CD4-positive, alpha-beta T cell treated with Interleukin-1 beta for 1 hour (primary cell): ENCODE results near the gene SLC6A11.

Experiments used
- DNase-seq, 2 donors: peaks; one replicate each; pipeline ENCODE4 v3.0.0-alpha.2; 2020 to 2022

The SLC6A11 gene

DNA sequence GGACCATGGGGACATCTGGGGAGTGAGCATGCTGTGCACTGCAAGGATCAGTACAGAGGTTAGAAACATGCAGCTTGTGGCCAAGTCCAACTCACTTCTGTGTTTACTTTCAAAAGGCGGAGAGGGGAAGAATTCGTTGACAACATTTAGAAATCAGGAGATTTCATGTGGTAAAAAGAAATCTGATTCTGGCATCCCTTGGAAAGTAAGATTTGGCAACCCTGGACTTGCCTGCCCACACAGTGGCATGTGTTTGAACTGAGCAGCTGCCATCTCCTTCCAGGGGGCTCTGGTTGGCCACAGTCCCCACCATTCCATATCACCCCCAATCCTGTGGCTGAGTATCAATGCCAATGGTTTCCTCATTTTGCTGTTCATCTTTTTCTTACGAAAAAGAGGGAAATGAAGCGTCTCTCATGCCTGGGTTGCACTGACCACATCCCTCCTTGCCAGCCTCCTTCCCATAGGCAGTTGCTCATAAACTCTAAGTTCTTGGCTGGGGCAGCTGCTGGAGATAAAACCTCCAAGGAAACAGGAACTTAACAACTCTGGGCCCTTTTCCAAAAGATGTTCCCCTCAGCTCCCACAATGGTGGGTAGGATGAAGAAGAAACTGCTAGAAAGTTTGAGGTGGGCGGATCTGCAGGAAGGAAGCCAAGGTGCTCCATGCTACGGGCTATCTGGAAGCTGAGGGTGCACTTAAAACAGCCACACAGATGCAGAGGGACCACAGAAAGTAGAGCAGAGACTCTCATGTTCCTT is 29.2 kb downstream of the SLC6A11 start:
- no peak for DNase-seq

DNA sequence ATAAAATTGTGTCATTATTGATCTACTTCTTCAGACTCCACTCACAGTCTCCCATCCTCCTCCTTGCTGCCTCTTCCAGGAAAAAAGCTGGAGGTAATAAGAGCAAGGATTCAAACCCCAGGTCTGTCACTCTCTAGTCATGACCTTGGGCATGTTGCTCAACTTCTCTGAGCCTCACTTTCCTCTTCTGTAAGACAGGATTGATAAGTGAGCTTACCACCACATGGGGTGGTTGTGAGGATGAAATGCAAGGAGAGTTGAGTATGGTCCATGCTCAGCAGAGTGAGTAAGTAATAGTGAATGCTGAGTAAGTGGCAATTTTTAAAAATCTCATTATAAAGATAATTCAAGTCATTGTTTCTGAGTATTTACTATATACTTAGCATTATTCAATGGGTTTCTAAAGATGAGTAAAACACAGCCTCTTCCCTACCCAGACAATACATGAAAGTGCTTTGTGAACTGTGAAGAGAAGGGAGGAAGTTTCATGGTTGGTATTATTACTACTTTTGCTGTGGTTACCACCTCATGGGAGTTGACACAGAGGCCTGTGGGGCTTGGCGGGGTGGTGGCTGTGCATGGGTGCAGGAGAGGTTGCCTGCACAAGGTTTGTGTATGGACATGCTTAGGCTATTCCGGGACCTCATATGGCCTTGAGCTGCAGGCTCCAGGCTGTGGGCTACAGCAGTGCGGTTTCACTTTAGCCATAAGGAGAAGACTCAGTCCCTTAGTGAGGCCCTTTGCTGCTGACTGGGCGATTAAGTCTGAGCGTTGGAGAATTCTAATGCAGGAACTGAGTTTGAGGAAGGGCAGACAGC is 30.0 kb downstream of the SLC6A11 start:
- no peak for DNase-seq

DNA sequence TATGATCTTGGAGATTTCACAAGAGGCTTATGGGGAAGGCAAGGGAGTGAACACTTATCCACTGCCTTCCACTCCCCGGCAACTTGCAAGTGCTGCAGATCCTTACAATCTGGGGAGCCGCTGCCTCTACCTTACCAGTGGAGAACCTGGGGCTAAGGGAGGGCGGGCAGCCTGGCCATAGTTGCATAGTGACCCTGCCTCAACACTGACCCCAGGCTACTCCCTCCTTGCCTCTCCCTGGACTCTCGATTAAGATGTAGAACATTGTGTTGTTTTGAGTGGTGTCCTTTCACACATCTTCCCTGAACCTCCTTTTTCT is 30.6 kb downstream of the SLC6A11 start:
- DNase-seq = no peak

DNA sequence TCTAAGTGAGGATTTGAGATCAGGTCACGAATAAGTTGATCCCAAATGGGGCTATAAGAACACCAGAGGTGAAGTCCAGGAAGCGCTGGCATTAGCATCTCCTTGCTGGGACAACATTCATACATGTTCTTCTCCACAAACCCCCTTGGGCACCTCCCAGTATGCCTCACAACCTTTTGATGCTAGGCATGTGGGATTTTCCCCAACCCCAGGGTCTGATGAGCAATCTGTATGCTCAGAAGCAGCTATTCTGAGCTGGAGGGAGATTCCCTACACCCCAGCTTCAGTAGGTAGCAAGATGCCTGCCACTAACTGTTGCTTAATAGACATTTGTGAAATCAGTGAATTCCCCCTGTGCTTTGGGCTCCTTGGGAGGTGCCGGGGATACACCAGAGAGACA is 32.2 kb downstream of the SLC6A11 start:
- no peak for DNase-seq

DNA sequence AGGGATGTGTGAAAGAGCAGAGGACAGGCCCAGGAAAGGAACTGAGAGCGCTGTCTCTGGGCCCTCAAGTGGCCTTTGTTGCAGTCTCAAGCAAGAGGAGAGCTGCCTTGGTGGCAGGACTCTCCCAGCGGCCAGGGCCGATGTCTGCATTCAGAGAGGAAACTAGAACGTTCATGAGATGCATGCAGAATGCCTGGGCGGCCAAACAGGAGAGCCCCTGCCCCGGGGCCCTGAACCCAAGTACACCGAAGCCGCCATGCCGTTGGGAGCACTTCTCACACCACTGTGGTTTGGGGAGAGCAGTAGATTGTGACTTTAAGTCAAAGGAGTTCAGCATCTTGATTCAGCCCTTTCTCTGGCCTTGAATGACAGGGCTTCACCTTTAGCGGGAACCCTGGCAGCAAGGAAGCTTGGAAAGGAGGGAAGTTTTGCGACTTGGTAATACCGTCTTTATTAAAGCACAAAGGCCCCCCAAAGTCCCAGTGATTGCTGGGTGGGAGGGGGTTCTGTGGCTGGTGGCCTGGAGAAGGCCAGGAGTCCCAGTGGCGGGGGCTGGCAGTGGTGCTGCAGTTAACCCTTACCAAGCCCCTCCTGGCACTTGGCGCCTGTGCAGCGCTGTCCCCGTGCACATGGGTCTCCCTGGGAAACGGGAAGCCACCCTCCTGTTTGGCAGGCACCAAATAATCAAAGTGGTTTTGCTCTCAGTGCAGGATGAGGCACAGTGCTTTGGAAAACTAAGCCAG is 36.2 kb downstream of the SLC6A11 start:
- no peak for DNase-seq

DNA sequence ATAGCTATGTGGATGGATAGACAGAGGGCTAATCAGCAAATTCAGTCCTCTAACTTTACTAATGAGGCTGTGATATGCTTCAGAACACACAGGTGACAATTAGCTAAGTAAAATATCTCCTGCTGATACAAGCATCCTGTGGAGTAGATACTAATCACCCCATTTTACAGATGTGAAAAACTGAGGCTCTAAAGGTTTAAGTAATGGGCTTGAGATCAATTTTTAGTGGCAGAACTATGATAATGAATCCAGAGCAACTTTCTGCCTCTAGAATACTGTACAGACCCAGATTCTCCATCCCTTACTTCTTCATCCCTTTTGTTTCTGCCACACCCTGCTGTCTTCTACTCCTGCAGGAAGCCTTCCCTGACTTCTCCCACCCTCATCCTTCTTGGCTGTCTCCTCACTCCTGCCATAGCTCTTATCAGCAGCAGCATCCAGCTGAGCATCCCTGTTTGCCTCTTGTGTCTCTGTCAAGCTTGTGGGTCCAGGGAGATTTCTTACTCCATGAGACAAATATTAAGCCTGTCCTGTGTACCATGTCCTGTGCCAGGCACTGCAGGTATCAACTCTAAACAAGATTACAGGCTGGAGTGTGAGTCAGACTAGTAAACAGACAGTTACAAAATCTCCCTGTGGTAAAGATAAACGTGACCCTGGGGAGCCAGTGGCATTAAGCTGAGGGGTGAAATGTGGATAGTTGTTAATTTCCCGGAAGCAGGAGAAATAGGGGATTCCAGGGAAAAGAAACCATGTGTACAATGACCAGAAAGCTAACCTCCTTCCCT is 39.2 kb downstream of the SLC6A11 start:
- no peak for DNase-seq

DNA sequence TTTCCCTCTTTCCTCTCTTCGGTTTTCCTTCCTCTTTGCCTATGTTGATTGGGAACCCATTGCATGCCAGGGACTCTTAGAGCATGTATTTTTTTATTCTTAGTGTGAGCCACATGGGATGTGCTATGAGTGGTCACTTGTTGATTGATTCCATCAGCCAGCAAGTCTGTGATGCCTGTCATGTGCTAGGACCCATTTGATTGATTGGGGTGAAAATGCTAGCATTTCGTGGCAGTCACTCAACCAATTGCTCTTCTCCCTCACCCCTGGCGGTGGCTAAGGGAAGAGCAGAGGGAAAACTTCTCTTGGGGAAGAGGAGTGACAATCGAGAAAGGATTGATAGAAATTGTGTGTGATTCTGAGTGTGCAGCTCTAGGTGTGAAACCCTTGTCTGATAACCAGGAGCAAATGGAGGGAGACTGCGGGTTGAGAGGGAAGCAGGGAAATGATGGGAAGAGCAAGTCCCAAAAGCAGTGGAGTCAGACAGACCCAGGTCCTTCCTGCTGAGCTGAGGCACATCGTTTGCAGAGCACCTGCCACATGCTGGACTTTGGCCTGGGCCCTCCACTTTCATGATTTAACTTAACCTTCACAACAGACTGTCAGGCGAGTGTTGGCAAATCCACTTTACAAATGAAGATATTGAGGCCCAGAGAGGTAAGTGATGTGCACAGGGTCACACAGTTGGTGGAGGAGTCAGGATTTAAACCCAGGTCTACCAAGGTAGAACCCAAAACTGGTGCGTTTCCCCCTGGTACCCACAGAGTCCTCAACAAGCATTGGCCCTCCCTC is 40.0 kb downstream of the SLC6A11 start:
- no peak for DNase-seq

DNA sequence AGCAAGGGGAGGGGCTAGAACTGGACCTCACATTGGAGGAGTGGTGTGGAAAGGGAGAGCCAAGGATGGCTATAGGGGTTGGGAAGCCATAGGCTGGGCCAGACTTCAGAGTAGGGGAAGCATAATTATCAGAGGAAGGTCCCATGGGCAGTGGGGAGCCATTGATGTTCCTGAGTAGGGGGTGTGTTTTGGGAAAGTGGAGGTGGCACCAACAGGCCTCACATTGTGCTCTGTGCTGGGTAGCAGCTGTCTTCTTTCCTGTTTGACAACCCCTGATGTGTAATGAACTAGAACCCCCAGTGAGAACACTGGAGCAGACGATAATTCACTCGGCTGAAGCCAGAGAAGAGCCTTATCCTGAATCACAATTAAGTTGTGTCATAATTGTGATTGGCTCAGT is 41.2 kb downstream of the SLC6A11 start:
- DNase-seq = no peak

DNA sequence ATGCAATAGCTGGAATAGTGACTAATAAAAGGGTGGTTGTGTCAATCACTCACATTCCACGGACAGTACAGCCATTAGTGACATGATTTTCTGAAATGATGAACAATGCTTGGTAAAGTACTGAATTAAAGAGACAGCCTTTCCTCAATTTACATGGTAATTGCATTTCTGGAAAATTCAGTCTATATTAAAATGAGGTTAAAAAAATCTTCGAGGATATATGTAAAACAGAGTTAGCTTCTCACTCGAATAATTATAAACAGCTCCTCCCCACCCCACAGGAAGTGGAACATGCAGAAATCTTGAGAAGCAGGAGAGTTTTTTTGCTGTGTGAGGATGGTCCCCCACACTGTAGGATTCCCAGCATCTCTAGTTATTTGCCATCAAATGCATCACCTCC is 42.1 kb downstream of the SLC6A11 start:
- DNase-seq = no peak

DNA sequence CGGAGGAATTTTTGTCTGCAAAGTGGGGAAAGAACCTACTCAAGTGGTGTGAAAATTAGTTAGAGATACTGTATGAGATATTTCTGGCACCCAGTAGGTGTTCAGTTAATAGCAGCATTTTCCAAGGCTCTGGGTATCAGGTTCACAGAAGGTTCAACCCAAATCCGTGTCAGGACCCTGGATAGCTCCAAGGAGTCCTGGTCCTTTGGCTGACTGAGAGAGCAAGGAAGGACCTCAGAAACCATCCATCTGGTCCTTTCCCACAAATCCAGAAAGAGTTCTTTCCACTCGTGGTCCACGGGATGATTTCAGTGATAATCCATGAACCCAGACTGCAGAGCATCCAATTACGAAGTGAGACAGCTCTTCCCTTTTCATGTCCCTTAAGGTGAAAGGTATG is 51.4 kb downstream of the SLC6A11 start:
- no peak for DNase-seq

DNA sequence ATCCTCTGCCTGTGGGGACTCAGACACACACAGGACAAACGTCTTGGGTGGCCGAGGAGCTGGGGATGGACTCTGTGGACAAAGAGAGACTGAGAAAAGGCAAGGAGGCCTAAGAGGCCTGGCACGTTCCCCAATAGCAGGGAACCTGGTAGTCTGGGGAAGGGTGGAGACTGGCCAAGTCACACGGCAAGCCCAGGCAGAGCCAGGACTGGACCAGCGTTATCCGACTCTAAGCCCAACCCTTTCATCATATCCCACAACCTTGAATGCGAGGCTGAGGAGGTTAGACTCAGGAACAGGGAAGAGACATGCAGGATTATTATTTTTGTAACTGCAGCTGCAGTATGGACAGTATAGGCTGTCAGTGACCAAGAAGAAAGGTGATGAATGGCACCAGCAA is 53.4 kb downstream of the SLC6A11 start:
- DNase-seq = no peak

DNA sequence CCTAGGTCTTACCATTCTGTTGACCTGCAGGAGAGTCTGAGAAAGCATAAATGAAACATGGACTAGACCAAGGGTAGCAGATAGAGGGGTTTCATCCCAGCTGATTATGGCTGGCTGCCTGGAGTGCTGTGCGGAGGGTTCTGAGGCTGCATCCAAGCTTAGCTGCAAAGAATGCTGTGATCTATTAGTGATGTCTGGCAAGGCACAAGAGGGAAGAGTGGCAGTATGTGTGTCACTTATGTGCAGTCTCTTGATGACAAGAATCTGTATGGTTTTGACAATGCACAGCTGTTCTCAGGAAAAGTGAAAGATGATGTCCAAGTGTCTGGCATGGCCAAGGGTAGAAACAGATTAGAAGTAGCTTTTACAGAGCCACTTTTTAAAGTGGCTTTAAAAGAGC is 54.3 kb downstream of the SLC6A11 start:
- no peak for DNase-seq

DNA sequence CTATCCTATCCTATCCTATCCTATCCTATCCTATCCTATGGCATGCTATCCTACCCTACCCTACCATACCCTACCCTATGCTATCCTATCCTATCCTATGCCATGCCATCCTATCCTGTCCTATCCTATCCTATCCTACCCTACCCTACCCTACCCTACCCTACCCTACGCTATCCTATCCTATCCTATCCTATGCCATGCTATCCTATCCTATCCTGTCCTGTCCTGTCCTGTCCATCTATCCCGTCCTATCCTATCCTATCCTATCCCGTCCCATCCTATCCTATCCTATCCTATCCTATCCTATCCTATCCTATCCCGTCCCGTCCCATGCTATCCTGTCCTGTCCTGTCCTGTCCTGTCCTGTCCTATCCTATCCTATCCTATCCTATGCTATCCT is 57.4 kb downstream of the SLC6A11 start:
- no peak for DNase-seq

DNA sequence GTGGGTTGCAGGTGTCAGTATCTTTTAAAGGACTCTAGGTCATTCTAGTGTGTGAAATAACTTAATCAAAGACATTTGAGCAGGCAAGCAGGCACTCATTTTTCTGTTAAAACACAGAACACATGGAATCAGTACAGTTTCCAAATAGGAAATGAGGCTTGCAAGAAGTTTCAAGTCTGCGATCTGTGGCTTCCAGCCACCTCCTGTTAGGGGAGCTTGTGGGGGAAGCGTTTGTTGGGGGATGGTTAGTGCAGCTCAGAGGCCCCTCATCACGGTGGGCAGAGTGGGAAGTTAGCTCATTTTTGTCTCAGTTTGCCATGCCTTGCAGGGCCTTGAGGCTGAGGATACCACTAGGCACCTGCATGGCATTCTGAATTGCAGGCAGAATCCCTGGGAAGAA is 59.9 kb downstream of the SLC6A11 start:
- no peak for DNase-seq

DNA sequence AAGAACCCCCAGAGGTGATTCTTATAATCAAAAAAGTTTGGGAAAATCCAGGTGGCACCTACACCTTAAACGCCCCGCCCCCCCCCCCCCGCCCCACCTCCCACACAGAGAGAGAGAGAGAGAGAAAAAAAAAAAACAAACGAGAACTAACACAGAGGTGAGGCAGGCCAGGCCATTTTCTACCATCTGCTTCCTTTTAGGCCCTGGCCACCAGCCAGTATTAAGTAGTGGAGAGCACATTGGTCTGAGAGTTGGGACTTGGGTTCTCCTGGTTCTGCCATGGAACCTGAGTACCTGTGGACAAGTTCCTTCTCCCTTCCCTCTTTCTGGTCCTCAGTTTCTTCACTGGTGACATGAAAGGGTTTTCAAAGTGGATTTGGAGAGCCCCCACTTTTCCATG is 60.6 kb downstream of the SLC6A11 start:
- DNase-seq = no peak

DNA sequence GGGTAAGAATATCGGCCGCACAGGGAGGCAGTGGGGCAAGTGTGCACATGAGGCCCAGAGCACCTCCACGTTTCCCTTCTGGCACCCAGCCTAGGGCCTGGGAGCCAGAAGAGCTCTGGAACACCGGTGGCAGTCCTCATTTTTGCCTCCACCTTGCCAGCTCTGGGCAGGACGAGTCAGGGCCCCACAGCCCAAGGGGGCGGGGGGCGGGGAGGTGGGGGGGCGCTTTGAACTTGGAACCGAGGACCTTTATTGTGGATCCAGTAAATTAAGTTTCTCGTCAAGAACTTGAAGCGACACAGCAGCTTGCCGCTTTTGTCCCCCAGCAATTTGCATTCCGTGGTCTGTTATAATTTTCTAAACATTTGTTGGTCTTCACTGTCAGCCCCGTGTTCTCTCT is 66.8 kb downstream of the SLC6A11 start:
- DNase-seq = no peak

DNA sequence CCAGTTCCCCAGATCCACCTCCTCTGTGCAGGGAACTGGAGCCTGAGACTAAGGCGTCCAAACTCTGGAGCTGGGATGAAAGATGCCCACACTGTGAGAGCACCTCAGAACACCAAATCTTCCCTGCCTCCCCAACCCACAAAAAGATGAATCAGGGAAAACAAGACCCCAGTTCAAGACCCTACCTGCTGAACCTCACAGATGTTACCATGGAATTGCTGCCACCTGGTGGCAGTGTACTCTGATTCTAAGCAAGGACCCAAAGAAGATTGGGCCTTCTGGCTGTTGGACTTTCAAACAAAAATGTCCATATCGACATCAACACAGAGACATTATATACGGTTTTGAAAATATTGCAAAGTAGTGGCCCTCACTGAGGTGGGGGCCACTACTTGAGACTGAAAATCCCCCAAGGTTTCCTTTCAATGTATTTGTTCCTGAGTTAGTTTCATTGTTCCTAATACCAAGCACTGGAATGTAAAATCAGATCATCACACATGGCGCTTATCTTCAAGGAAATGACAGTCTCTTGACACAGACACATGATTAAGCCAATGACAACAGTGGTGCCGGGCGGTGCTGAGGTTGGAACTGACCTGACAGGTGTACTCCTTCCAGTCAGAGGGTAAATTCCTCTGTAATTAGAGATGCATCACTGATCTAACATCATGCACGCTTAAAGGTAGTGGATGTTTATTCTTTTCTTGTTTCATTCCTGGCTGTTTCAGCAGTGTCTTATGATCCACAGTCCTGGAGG is 67.6 kb downstream of the SLC6A11 start:
- DNase-seq = no peak

DNA sequence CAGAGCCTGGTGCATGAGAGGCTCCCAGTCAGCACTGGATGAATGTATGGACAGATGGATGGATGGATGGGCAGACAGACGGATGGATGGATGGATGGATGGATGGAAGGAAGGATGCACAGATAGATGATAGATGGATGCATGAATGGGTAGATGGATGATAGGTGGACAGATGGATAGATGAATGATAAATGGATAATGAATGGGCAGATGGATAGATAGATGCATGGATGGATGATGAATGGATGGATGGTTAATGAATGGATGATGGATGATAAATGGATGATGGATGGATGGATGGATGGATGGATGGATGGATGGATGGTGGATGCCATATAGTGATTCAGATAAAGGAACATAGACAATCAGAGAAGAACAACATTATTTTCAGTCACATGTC is 71.0 kb downstream of the SLC6A11 start:
- DNase-seq = no peak

DNA sequence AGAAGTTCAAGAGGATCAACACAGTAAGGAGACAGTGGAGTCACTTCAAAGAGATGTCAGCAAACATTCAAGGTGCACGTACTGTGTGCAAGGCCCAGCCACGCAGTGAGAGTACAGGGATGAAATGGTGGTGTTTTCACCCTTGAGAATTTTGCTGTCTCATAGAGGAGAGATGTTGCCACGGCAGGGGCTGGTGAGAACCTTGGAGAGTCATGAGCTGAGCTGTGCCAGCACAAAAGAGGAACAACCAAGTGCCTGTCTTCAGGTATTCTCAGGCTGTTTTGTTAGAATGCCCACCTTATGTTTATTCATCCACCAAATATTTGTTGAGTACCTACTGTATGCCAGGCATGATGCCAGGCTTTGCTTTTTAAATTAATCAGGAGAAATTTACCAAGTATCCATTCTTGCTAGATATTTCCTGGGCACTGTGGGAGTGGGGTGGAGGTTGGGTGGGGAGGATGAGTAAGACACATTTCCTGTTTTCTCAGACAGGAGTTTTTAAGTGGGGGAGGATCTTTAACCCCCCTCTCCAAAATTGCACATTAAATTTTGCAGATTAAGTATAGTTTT is 72.6 kb downstream of the SLC6A11 start:
- no peak for DNase-seq

DNA sequence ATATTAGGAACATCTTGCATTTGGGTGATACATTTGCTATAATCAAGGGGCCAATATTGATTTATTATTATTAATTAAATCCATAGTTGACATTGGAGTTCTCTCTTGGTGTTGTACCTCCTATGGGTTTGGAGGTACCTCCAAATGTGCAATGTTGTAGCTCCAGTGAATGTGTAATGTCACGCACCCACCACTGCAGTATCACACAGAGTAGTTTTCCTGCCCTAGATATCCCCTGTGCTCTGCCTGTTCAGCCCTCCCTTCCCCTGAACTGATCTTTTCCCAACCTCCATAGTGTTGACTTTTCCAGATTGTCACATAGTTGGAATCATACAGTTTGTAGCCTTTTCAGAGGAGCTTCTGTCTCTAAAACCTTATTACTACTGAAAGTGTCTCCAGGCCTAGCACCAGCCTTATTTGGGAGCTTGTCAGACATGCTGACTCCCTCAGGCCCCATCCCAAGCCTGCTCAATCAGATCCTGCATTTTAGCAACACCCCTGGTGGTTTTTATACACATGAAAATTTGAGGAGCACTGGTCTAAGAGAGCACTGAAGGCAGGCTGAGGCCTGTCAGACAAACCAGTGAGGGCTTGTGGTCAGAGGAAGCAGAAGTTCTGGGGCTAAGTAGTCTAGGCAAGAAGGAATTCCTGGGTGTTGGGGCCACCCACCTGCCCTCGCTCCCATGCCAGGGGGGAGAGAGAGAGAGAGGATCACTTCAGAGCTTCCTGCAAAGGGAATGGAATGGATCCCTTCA is 73.4 kb downstream of the SLC6A11 start:
- no peak for DNase-seq
